ENCODE data around the gene RHOBTB3.

RHOBTB3 gene

DNA sequence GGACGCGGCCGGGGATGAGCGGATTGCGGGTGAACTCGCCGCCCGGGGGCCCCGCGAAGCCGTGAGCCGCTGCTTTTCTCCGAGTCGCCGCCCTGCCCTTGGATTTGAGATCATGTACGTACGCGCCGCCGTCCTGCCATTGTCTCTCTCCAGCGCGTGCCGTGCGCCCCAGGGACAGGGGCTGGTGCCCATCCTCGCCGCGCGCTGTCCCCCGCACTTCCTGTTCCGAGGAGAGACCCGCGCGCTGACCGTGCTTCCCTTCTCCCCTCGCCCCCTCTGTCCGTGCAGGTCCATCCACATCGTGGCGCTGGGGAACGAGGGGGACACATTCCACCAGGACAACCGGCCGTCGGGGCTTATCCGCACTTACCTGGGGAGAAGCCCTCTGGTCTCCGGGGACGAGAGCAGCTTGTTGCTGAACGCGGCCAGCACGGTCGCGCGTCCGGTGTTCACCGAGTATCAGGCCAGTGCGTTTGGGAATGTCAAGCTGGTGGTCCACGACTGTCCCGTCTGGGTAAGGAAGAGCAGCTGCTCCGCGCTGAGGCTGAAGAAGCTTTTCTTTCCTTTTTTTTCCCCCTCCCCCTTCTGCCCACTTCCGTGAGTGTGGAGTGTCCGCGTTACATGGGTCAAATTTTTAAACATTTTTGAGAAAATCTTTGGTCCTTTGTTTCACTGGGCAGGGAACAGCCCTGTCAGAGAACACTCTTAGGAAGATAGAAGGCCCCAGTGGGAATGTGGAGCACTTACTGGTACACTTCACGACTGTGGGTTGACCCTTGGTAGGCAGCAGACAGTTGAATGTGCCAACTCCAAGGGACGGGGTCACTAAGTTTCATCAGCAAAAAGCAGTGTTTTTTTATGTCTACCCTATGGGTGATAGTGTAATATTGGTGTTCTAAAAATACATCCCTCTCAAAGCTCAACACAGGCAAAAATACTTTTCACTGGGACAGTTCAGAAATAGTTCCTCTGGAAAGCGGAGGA, 727 bp downstream of the RHOBTB3 start:
- DNase-seq (ENCODE audit: low read depth), result no peak

GRCh38 chr5:95733107-95733665, 2.0 kb downstream of the RHOBTB3 start:
- DNase-seq (ENCODE audit: low read depth), result no peak

DNA sequence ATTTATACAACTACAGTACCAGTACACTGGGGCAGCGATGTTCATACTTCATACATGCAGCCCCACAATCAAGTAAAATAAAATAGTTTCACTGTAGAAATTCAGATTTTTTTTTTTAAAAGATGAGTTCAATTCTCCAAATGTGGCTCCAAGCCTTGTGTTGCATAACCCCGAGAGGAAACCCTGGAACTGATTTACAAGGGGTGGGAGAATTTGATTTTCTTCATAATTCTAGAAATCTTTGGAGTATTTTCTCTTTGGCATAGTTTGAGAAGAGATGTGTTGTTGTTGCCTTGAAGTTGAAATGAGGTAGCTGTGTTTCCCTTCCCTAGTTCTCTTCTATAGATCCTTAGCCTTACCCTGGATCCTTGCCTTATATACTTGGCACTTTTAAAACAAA, 3.1 kb downstream of the RHOBTB3 start:
- DNase-seq (ENCODE audit: low read depth), result no peak

DNA sequence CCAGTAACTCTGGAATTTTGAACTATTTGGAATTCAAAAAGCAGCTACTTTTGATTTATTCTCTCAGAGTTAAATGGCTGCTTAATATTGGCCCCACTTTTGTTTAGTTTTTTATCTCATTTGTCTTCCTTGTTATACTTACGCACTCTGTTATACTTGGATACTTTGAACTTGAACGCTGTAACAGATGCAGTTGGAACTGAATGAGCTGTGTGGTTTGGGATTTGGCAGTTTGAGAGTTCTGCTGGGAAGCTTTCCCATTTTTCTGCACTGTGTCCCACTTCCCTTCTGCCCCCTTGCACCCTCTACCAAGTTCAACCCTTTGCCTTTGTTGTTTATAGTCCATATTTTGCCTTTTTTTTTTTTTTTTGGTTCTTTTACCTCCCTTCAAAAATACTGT, 3.8 kb downstream of the RHOBTB3 start:
- DNase-seq (ENCODE audit: low read depth), result no peak

- no peak for DNase-seq (ENCODE audit: low read depth)
Measured at GRCh38 chr5:95735406-95735805, 4.3 kb downstream of the RHOBTB3 start.

DNA sequence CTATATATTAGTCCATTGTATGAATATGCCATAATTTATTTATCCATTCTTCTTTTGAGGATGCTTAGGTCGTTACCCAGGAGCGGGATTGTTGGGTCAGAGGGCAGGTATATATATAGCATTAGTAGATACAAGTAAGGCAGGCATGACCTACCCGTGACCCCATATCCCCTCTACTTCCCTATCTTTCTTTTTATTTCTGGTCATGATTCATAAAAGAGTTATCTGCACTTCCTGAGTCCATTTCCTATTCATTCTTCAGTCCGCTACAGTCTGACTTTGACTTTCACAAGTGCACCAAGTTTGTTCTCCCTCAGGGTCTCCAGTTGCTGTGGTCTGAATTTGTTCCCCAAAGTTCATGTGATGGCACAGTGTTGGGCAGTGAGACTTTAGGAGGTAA, 6.9 kb downstream of the RHOBTB3 start:
- no peak for DNase-seq (ENCODE audit: low read depth)

- no peak for DNase-seq (ENCODE audit: low read depth)
Measured at GRCh38 chr5:95738834-95739233, 7.7 kb downstream of the RHOBTB3 start.

DNA sequence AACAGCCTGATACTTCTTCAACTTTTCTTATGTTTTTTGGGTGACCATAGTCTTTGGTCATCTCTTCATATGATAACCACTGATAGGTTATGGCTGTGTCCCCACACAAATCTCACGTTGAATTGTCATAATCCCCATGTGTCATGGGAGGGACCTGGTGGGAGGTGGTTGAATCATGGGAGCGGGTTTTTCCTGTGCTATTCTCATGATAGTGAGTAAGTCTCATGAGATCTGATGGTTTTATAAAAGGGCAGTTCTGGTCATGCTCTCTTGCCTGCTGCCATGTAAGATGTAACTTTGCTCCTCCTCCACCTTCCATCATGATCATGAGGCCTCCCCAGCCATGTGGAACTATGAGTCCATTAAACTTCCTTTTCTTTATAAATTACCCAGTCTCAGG, 8.7 kb downstream of the RHOBTB3 start:
- no peak for DNase-seq (ENCODE audit: low read depth)

DNA sequence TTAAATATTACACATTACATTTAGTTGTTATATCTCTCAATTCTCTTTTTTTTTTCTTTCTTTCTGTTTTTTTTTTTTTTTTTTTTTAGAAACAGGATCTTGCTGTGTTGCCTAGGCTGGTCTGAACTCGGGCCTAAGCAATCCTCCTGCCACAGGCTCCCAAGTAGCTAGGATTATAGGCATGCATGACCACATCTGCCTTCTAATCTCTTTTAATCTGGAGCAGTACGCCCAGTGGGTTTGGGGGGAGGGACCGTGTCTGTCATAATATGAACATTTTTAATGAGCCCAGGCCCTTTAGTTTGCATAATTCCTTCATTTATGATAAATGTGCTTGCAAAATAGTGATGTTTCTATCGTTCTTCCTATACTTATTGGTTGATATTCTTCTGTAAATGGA, 10.3 kb downstream of the RHOBTB3 start:
- DNase-seq (ENCODE audit: low read depth), result no peak

GRCh38 chr5:95743232-95743631, 12.1 kb downstream of the RHOBTB3 start:
- no peak for DNase-seq (ENCODE audit: low read depth)

DNA sequence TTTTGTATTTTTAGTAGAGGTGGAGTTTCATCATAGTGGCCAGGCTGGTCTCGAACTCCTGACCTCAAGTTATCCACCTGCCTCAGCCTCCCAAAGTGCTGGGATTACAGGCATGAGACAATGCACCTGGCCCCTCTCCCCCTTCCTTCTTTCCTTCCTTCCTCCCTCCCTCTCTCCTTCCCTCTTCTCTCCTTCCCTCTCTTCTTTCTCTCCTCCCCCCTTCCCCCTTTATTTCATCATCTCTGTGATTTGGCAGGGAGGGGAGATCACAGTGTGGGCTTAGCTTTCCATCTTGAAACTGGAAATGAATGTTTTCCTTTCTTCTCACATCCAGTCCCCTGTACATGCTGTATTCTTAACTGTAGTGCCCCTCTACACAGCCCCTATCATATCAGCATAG, 12.7 kb downstream of the RHOBTB3 start:
- no peak for DNase-seq (ENCODE audit: low read depth)

GRCh38 chr5:95746194-95746593, 15.1 kb downstream of the RHOBTB3 start:
- DNase-seq (ENCODE audit: low read depth), result no peak

DNA sequence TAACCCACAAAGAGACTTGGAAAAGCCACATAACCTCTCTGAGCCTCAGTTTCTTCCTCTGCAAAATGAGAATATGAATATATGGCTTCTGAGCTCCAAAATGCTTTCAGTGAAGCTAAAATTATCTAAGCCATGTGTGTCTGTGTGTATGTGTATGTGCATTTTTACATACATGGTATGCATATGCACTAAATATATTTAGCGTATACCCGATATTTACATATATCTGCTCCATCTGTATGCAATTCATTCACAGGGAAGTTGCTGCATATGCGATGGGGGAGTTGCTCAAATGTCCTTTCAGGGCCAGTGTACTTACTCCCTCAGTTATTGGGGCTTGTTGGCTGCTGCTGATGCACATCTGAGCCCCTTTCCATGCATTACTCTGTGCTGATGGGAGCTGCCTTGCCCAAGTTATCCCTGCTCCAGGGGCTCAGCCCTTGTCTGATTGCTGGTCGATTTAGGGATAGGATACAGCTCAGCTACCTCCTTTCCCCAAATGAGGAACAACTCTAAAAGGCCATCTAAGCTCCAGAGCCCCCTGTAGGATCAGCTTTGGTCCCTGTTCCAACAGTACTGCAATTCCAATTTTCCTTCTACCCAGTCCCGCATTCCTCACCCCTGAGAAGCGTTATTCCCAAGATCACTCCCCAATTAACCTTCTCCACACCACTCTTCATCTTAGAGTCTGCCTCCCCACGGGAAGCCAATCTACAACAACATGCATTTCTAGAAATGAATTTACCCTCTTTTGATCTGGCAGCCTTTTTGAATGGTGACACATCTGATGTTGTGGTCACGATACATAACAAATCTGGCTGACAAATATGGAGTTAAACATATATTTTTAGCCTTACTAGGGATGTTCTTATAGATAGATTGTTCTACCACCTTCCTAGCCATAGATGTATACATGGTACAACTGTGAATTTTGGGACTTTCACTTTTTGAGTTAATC, 15.9 kb downstream of the RHOBTB3 start:
- DNase-seq (ENCODE audit: low read depth), result no peak

GRCh38 chr5:95748133-95748532, 17.0 kb downstream of the RHOBTB3 start:
- no peak for DNase-seq (ENCODE audit: low read depth)

GRCh38 chr5:95754545-95754944, 23.4 kb downstream of the RHOBTB3 start:
- no peak for DNase-seq (ENCODE audit: low read depth)

GRCh38 chr5:95759005-95759404, 27.9 kb downstream of the RHOBTB3 start:
- DNase-seq (ENCODE audit: low read depth), result no peak

GRCh38 chr5:95759634-95760033, 28.5 kb downstream of the RHOBTB3 start:
- no peak for DNase-seq (ENCODE audit: low read depth)

DNA sequence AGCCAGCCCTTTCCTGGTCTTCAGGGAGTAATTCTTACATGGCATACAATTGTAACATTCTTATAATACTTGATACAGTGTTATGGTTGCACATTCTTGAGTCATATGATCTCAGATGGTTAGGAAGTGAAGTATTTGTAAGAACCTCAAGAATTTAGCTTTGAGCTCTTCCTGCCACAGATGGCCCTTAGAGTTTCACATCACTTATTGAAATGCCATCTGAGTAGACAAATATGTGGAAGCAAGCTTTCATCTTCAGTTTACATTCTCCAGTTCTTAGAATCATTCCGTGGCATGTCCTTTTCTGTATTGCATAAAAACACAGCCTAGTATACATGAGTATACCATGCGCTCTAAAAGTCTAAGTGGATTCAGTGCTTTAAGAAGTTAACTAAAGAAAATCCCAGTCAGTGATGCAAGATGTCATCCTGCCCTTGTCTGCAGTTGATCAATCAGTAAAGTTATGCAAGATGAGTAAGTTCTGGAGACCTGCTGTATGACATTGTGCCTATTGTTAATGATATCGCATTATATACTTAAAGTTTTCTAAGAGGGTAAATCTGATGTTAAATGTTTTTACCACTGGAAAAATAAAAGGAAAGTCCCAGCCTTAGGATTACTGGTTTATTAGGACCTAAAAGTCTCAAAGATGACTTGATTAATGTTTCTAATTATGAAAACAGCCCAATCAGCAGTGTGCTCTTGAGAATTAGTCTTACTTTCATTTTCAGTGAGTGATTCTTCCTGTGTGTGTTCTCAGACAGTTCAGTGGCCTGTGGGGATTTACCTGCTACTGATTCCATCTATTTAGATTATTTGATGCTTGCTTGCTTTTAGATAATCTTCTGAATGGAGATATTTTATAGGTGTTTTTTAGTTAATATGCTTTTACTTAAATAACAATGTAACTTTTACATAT, 29.4 kb downstream of the RHOBTB3 start:
- DNase-seq (ENCODE audit: low read depth), result no peak

DNA sequence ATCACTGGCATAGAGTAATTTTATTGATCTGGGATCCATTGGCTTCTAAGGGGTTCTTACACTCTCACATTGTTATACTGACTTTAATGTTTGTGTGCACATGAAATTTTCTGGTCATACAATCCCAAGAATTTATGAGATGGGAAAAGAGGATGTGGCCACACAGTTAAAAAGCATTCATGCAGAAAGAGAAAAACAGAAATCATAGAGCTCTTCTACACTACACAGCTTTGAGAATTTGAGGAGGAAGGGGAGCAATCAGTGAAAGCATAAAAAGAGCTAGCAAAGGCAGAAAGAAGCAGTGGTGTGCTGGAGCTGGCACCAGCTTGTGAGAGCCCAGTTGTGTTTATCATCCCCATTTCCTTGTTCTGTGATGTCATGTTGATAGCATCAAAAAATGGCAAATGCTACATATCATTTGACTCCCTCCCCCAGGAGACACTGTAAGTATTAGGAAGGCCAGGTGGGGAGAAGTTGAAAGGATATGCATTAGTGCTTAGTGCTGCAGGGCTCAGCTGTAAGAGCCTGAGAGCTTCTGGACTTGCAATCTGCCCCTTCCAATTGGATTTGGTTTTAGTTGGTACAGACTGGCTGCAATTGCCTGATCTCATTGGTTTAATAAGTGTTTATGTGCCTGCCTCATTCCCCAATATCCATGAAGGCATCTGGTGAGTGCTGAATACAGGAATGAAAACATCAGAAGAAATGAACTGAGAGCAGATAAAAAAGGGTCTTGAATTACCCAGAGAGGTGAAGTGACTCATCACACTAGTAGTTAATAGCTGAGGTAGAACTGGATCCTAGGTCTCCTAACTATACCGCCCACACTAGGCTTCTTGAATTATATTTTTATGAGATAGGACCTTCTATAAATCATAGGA, 30.9 kb downstream of the RHOBTB3 start:
- no peak for DNase-seq (ENCODE audit: low read depth)

DNA sequence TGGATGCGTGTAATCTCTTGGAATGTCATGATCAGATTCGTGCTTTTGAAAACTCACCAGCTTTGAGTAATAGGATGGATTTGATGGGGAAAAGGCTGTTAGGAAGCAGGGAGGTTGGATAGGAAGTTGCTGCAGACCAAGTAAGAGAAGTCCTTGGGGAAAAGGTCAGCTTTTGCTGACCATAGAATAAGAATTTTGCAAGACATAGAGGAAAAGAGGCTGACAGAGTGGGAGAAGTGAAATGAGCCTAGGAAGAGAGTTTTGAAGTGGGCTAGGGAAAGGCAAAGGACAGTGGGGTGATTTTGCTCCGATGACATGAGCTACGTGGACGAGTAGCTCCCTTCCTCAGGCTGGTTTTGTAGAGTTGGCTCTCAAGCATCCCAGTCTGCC, 31.5 kb downstream of the RHOBTB3 start:
- DNase-seq (ENCODE audit: low read depth), result no peak

Measured in stimulated activated CD8-positive, alpha-beta memory T cell treated with anti-CD3 and anti-CD28 coated beads, Interleukin-15, amount 100 ng/mL, for 1 hour (primary cell).